DMS53 treated with DMSO at 0.1 percent for 48 hours (cell line): Measurements from ENCODE around the gene SF1.

Source experiments
- DNase-seq: peaks from one replicate; lab custom pipeline; 2025; ENCODE audit not compliant: unreplicated experiment; lab: John Stamatoyannopoulos, UW

SF1 gene

DNA sequence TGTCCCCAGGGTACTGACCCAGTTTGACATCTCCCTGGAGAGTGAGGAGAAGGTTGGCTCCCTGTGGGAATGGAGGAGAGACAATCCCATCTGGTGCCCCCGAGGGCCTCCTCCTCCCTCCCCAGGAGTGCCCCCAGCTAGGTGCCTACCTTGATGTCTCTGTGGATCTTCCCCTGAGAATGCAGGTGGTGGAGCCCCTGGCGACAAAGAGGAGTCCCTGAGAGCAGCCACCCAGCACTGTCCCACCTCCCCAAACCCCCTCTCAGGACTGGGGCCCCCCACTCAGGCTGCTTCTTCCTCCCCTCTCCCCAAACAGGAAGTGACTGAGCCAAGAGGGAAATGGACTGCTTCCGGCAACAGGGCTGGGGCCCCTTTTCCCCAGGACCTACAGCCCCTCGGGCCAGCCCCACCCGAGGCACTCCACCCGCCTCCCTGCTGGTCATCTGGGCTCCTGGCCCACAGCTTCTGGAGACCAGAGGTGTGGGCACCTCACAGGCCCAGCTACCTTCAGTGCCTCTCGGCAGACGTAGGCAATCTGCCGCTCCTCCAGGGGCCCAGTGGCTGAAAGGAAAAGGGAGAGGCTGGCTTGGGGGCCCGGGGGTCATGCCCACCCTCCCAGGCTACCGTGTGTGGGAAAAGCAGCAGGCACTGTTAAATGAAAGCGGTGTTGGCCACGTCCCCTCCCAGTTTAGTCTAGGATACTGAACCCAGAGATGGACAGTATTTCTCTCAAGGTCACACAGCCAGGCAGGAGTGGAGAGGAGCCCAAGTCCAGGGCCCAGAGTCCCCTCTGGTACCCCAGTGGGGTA lies 23.4 kb upstream of the SF1 start:
- DNase-seq, result no peak

- no peak for DNase-seq
Measured at GRCh38 chr11:64801158-64801464, 22.8 kb upstream of the SF1 start.

DNA sequence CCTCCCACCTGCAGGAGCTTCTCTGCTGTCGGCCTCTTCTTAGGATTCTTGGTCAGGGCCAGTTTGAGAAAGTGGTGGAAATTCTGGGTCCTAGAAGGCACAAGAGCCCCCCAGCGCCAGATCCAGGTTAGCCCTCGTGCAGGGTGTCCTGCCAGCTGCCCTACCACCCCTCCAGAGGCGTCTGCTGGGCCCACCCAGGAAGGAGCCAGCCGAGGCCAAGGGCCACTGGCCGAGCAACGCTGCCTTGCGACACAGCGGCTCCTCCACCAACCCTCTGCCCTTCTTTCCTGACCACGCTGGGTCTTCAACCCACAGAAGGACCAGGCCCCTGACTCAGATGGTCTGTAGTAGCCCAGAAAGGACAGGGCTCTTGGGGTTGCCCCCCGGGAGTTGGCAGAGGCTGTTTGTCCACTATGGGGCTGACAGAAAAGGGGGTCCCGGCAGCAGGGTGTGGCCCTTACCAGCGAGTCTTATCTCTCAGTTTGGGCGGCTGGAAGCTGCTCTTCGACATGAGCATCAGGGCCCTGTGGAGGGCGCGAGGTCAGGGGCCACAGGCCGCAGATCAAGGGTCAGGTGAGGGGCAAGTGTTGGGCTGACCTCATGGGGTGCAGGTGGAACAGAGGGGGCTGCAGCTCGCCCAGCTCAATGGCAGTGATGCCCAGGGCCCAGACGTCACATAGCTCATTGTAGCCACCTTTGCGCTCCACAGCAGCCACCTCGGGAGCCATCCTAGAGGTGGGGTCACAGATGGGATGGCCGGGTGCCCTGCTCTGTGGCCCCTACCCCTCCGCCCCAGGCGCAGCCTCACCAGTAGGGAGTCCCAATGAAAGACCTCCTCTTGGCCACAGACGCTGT lies 22.2 kb upstream of the SF1 start:
- DNase-seq, result no peak

GRCh38 chr11:64799623-64800302 lies 21.4 kb upstream of the SF1 start:
- no peak for DNase-seq

DNA sequence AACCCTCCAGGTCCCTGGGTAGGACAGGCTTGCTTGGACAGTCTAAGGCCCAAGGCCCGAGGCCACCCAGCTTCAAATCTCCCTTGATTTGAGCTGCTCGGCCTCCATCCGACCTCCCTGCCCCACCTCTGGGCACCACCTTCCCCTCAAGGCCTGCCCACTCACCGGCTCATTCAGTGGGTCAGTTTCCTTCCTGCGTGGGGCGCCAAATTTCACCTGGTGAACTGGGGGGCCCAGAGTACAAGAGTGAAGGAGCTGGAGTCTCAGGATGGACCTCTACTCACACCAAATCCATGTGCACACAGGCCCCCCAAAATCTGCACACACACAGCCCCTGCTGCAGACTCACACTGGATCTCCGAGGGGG lies 20.9 kb upstream of the SF1 start:
- no peak for DNase-seq

DNA sequence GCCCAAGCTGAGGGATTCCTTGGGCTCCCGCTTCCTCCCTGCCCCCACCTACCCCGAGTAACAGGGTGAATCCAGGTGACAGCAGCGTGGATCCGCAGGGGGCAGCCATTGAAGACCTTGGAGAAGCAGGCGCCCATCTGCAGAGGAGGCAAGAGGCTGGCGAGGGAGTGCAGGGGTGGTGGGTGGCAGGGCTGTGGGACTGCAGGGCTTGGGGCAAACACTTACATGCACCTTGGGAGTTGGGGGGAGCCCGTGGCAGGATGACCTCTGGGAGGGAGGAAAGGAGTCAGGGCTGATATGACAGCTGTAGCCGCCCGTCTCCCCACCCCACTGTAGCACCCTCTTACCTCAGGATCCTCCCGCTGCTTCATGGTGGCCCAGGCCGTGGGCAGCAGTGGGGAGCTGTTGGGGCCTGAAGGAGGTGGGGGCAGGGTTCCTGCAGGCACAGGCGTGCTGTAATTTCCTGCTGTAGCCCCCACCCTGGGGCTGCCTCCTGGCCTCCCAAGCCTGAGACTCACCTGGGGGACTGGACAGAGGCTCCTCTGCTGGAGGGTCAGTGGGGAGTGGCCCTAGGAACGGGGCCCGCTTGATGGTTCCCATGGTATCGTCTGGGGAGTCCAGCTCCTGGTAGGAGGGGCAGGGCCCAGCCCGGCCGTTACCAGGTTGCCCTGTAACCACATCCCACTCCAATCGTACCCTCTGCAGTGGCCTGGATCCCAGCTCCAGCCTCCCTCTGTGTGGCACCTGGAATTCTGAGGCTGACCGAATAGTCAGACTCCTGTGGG lies 18.6 kb upstream of the SF1 start:
- DNase-seq, result no peak

DNA sequence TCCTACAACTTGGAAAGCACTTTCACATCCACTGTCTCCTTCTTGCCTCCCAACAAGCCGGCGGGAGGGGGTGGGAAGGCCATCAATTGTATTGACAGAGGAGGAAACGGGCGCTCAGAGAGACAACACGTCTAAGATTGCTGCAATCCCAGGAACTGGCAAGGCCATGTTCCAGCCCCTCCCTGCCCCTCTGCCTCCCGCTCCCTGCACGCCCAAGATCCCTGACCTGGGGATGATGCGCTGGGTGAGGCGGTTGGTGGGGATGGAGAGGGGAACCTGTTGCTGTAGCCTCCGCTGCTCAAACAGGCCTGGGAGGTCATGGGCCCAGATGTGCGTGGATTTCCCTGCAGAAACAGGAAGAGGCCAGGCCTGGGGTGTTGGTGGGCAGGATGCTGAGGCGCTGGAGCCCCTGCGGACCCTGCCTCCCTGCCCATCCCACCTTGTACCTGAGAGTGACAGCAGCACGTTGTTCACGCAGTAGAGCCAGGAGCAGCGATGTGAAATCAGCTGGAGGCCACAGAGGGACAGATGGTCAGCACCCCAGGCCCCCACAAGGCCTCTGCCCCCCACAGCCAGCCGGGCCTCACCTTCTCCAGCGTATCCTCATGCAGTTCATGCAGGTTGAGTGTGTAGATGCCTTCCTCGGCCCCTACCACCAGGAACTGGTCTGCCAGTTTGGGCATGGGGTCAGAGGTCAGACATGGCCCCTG lies 17.9 kb upstream of the SF1 start:
- DNase-seq, result no peak

DNA sequence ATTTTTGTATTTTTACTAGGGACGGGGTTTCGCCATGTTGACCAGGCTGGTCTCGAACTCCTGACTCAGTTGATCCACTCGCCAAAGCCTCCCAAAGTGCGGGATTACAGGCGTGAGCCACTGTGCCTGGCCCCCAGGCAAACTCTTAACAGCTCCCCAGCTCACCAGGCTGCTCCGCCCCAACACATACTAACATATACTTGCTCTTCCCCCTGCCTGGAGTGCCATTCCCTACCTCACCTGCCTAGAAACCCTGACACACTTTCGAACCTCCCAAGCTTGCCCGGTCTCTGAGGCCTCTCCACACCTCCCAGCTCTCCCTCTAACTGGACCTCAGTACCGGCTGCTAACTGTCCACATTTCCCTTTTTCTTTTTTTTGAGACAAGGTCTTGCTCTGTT lies 16.2 kb upstream of the SF1 start:
- DNase-seq, result no peak

GRCh38 chr11:64793271-64794160 lies 15.2 kb upstream of the SF1 start:
- no peak for DNase-seq

- DNase-seq, result no peak
Measured at GRCh38 chr11:64792482-64792881, 14.1 kb upstream of the SF1 start.

DNA sequence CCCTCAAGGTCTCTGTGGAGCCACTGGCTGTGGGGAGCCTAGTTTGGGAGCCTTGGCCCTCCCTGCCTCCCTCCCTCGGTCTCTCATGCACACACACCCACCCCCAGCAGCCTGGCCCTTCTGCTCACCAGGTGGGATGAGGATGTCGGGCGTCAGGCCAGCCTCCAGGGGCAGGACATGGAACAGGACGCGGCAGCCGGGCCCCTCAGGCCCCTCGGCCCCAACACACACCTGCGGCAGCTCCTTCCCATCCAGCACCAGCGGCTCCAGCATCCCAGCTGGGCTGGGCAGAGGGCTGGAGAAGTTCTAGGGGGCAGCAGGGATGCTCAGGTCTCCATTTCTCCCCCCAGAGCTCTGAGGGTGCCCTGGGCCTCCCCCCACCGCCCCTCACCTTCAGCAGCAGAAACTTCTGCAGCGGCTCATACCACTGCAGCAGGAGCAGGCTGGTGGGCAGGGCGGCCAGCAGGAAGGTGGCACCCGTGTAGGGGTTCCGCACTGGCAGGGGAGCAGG lies 13.5 kb upstream of the SF1 start:
- DNase-seq, result no peak

DNA sequence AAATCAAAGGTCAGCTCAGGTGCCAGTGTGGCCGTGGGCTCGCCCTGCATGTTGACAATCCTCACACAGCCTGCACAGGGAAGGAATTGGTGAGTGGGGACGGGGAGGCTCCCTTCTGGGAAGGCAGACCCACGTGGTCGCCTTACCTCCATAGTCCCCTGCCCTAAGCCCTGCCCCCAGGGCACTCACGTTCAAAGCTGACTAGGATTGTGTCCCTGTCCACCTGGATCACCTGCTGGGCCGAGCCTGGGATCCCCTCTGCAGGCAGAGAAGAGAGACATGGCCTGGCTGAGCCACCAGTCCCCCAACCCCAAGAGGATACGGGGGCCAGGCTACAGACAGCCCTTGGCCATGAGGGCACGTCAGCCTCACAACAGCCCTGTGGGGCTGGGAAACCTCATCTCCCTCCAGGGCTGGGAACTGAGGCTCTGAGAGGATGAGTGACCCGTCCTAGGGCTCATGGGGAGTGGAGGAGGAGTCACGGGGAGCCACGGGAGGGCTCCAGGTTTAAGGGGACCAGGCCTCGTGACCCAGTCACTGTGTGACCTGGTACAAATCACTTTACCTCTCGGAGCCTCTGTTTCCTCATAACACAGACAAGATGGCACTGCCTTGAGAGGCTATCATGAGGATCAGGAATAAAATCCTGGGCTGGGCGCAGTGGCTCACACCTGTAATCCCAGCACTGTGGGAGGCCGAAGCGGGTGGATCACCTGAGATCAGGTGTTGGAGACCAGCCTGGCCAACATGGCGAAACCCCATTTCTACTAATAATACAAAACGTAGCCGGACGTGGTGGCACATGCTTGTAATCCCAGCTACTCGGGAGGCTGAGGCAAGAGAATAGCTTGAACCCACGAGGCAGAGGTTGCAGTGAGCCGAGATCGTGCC lies 12.1 kb upstream of the SF1 start:
- no peak for DNase-seq

GRCh38 chr11:64789331-64790204 lies 11.2 kb upstream of the SF1 start:
- no peak for DNase-seq

DNA sequence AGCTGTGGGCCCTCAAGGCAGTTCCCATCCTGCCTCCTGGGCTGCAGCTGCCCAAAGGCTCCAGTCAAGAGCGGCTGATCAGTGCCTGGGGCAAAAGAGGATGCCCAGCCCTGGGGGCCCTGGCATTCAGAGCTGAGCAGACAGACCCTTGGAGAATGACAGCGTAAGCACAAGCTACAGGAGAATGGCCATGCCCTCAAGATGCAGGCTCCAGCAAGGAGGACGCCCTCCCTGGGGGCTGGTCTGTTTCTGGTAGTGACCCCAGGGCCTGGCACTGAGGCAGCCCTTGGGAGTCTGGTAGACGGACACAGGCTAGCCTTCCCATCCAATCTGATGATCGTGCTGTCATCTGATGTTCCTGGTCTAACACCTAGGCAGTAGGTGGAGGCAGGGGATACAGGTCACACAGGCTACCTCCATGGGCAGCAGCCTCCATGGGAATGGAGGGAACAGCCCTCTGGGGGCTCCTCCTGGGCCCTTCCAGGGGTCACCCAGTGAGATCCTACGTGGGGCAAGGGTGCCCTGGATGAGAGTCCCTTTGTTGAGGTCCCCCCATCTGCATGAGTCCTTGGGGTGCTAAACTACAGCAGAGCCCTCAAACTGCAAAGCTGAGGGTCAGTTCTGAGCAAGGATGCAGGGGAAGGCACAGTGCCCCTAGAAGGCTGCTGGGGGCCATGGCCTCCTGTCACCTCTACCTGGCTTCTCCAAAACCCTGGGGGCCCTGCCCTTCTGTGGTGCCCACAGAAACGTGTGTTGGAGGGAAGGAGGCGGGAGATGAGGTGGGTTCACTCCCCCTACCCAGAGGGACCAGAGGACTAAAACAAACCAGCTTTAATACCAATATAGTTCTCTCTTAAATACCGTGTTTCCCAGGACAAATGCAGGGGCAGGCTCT lies 10.2 kb upstream of the SF1 start:
- no peak for DNase-seq

- DNase-seq, result peak; percentile 32
Measured at GRCh38 chr11:64787526-64788320, 9.4 kb upstream of the SF1 start.

- no peak for DNase-seq
Measured at GRCh38 chr11:64786308-64786707, 8.0 kb upstream of the SF1 start.
